KMS-11 (cell line): ENCODE measurements around the gene ELMOD3.

Source experiments
- H2AFZ ChIP-seq: fragments of 200-600 bp; sonication (generic); 2 replicates; pipeline ENCODE4 v1.6.1; 2016; ENCODE audit warnings: antibody characterized with exemption, mixed run types, low read depth
- H3K27ac ChIP-seq: fragments of 200-600 bp; sonication (generic); 2 replicates; pipeline ENCODE4 v1.6.1; 2016; ENCODE audit warnings: mild to moderate bottlenecking, mixed run types
- H3K27me3 ChIP-seq: fragments of 200-600 bp; sonication (generic); 2 replicates; pipeline ENCODE4 v1.6.1; 2017; ENCODE audit warnings: mild to moderate bottlenecking, low read depth, mixed run types, moderate library complexity; ENCODE audit not compliant: insufficient read depth
- H3K36me3 ChIP-seq: fragments of 200-600 bp; sonication (generic); 2 replicates; pipeline ENCODE4 v1.6.1; 2017; ENCODE audit warnings: mild to moderate bottlenecking, mixed run types; ENCODE audit not compliant: insufficient read depth
- H3K4me1 ChIP-seq: fragments of 200-600 bp; sonication (generic); 2 replicates; pipeline ENCODE4 v1.6.1; 2016; ENCODE audit warnings: mild to moderate bottlenecking, low read depth, mixed run types; ENCODE audit not compliant: poor library complexity, severe bottlenecking
- H3K4me2 ChIP-seq: fragments of 200-600 bp; sonication (generic); 2 replicates; pipeline ENCODE4 v1.7.0; 2016; ENCODE audit warnings: mild to moderate bottlenecking, mixed run types
- H3K4me3 ChIP-seq: fragments of 200-600 bp; sonication (generic); IDR thresholded peaks from 2 replicates; pipeline ENCODE4 v1.6.1; 2017; ENCODE audit warnings: low read depth, low read length, mixed read lengths; ENCODE audit not compliant: insufficient read depth
- H3K79me2 ChIP-seq: fragments of 200-600 bp; sonication (generic); 2 replicates; pipeline ENCODE4 v1.6.1; 2016; ENCODE audit warnings: low read depth, mixed run types; ENCODE audit not compliant: insufficient read depth
- H3K9ac ChIP-seq: fragments of 200-600 bp; sonication (generic); 2 replicates; pipeline ENCODE4 v1.6.1; 2016; ENCODE audit warnings: mild to moderate bottlenecking, mixed run types
- H4K20me1 ChIP-seq: fragments of 200-600 bp; sonication (generic); 2 replicates; pipeline ENCODE4 v1.6.1; 2016; ENCODE audit warnings: mild to moderate bottlenecking, mixed run types; ENCODE audit not compliant: insufficient read depth
- CTCF ChIP-seq: fragments of 200-600 bp; sonication (generic); conservative IDR thresholded peaks from 2 replicates; pipeline ENCODE4 v1.6.1; 2017; ENCODE audit warnings: low read depth, mild to moderate bottlenecking, antibody characterized with exemption, low read length, moderate library complexity, mixed read lengths

Gene ELMOD3

GRCh38 chr2:85354286-85355072 lies at the start of gene ELMOD3, which contains the start of gene RETSAT:
ELMOD3 (plus strand) TSS chr2:85354769; CDS start chr2:85357199, 2,430 bp downstream.
RETSAT (minus strand) TSS chr2:85354528; CDS start chr2:85354507, 21 bp downstream.
- peaks cover 26% of the 10 kb centered on the region for H3K79me2 ChIP-seq
- no peaks in the 10 kb centered on the region for H3K27me3 ChIP-seq
- peak within 1 kb of the TSS; percentile 89 for H3K4me2 ChIP-seq
- no peaks in the 10 kb centered on the region for H4K20me1 ChIP-seq
- peak within 1 kb of the TSS; percentile 53 for H3K27ac ChIP-seq
- no peak for TF ChIP-seq CTCF
- H3K36me3 ChIP-seq = no peaks in the 10 kb centered on the region; the same call in 1 of the 2 replicates
- H3K4me3 ChIP-seq = peak within 1 kb of the TSS; percentile 93
- H3K9ac ChIP-seq = peak within 1 kb of the TSS; percentile 75
- H2AFZ ChIP-seq = peak within 1 kb of the TSS; percentile 85
- H3K4me1 ChIP-seq = peaks cover 18% of the 10 kb centered on the region

GRCh38 chr2:85307527-85307897 lies 47.1 kb upstream of the ELMOD3 start:
- H3K79me2 ChIP-seq = no peaks in the 10 kb centered on the region
- no peak for TF ChIP-seq CTCF
- H3K4me2 ChIP-seq = no peak overlapping the region
- no peak overlapping the region for H3K4me3 ChIP-seq
- H2AFZ ChIP-seq = no peak overlapping the region
- no peaks in the 10 kb centered on the region for H4K20me1 ChIP-seq
- no peaks in the 10 kb centered on the region for H3K36me3 ChIP-seq
- H3K27ac ChIP-seq = no peak overlapping the region
- H3K9ac ChIP-seq = no peak overlapping the region
- no peaks in the 10 kb centered on the region for H3K27me3 ChIP-seq
- peaks cover 29% of the 10 kb centered on the region for H3K4me1 ChIP-seq

GRCh38 chr2:85308201-85308600 lies 46.4 kb upstream of the ELMOD3 start:
- Histone ChIP-seq H3K9ac (no peak overlapping the region), H3K79me2 (no peaks in the 10 kb centered on the region), H3K27me3 (no peaks in the 10 kb centered on the region), H3K27ac (no peak overlapping the region), H3K4me1 (peaks cover 29% of the 10 kb centered on the region), H3K4me2 (no peak overlapping the region), H3K4me3 (no peak overlapping the region), H3K36me3 (no peaks in the 10 kb centered on the region), H2AFZ (no peak overlapping the region), H4K20me1 (no peaks in the 10 kb centered on the region)
- TF ChIP-seq CTCF = no peak

- peak overlapping the region; percentile 63; the same call in 1 of the 2 replicates for H3K4me2 ChIP-seq
- H3K36me3 ChIP-seq = no peaks in the 10 kb centered on the region
- H3K4me1 ChIP-seq = peaks cover 29% of the 10 kb centered on the region
- no peaks in the 10 kb centered on the region for H3K27me3 ChIP-seq
- no peak overlapping the region; the same call in 1 of the 2 replicates for H3K27ac ChIP-seq
- 0 out of 2 replicates have a peak overlapping the region, but pooled peaks have one; percentile 32 for H2AFZ ChIP-seq
- TF ChIP-seq CTCF = no peak
- H3K9ac ChIP-seq = peak overlapping the region; percentile 0; the same call in 1 of the 2 replicates
- no peak overlapping the region for H3K4me3 ChIP-seq
- no peaks in the 10 kb centered on the region for H3K79me2 ChIP-seq
- H4K20me1 ChIP-seq = no peaks in the 10 kb centered on the region
Measured at GRCh38 chr2:85308896-85309555, 45.5 kb upstream of the ELMOD3 start.
